GM19452 (cell line): ENCODE measurements around the gene MGA.

Source experiments
- ATAC-seq: cut with Tn5 transposase; IDR thresholded peaks from one replicate; pipeline ENCODE4 v1.9.1; 2021; ENCODE audit not compliant: unreplicated experiment

The MGA gene

DNA sequence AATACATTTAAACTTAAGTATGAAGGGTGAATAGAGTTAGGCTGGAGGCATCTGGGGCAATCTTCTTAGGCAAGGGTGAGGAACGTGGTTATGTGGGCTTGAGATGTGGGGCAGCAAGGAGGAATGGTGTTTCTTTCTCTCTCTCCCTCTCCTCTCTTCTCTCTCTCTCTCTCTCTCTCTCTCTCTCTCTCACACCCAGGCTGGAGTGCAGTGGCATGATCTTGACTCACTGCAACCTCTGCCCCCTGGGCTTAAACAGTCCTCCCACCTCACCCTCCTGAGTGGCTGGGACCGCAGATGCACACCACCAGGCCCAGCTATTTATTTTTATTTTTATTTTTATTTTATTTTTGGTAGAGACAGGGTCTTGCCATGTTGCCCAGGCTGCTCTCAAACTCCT, 4.0 kb upstream of the MGA start:
- ATAC-seq = no peak

DNA sequence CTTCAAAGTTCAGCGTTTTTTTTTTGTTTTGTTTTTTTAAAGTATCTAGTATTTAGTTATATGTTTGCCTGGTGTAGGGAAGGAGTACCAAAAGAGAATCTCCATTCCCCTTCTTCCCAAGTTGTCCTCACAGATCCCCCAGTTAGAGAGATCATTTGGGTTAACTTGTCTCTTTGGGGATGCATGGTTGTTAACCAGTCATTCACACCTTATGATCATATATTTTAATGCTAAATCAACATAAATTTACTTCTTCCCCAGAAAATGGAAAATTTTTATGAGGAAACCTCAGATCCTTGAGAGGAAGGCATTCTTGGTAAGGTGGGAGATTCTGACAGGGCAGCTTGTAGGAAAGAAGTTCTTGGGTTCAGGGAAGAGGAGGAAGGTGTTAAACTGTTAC, 1.5 kb upstream of the MGA start:
- ATAC-seq = no peak

DNA sequence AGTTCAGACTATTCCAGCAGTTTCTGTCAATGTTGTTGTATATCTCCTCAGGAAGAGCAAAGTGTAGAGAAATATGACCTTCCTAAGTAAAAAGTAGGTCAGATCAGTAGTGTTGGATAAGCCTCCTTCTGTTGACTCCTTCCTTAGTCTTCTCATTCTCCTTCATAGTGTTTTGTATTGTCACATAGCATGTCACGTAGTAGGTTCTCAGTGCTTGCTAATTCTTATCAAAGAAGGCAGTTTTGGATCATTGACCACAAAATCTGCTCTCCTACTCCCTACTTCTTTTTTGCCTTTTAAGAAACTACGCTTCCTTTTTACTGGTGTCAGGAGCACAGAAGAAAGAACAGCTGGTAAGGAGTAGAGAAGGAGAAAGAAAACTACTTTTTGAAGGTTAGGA, 1.0 kb upstream of the MGA start:
- ATAC-seq = no peak

DNA sequence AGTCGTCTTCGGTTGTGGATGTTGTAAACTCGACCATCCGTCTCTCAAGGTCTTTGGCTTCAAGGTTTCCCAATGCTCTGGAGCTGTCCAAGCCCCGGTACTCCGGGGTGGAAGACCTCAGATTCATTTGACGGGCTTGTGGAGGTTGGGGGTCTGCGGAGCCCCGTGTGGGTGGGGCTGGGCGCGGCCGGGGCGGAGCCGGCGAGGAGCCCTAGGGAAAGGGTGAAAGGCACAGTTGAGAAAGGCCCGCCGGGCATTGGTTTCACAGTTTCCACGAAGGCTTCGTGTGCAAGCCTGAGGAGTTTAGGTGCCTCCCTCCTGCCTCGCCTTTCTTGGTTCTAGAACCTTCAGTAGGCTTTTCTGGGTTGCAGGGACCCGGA, 360 bp upstream of the MGA start:
- no peak for ATAC-seq

DNA sequence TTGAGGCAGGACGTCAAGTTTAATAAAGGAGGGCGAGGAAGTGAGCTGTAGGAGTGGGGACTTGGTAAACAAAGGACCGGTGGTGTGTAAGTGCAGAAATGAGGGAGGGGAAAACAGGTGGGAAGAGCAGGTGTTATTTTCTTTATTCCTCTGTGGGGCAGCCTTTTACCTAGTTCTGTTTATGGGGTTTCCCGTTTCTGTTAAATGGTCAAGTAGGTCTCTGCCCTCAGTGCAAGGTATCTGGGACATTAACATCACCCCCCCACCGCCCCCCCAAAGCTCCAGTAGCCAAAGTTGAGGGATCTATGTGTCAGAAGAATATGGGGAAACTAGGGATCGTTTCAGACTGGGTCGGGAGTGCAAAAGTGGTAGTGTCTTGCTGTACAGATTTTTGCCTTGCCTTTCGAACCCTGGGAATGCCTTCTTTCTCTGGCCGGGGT, 893 bp downstream of the MGA start:
- ATAC-seq = no peak

DNA sequence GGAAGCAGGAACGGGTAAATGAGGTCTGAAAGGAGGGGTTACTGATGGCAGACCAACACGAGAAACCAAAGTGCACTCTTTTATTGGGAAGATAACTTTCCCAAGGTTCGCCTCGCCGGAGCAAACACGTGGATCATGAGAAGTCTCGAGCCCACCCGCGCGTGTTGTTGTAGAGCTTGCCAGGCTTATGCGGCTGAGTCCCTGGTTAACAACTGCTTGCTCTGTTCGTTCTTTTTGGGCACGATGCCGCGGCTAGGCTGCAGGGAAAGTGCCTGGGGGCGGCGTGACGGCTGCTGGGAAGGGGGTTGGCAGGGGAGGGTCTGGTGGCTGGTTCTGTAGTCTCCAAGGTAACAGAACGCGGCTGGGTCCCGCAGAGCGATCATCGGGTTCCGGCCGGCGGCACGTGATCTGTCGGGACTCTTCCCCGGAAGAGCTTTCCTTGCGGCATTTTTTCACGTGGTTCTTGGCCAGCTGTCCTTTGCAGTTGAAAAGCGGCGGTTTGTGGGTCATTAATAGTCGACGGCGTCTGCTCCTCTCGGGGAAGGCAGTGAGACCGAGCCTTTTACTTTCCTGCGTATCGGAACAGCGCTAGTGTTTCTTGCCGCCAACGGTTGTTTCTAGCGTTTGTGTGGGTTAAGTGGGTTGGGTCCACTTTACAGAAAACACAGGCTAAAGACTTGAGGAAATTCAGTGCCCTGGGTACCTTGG, 1.5 kb downstream of the MGA start:
- ATAC-seq = peak; percentile 41

DNA sequence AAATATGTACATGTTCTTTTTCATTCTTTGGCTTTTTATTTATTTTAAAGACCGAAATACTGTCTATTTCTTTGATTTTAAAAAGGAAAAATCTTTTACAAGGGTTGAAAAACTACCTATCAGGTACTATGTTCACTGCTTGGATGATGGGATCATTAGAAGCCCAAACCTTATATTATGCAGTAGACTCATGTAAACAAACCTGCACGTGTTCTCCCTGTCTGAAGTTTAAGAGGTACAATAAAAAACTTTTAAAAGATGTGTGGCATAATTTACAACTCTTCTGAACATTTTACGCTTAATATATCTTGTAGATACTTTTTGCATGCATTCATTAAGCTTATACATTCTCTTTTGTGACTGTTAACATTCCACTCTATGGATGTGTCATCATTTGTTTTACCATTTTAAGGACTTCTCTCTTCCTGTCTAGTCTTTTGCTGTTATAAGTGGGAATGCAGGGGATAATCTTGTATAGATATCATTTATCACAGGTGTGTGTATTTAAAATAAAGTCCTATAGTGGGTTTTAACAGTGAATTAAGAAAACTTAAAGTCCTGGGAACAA, 6.2 kb downstream of the MGA start:
- ATAC-seq = no peak

DNA sequence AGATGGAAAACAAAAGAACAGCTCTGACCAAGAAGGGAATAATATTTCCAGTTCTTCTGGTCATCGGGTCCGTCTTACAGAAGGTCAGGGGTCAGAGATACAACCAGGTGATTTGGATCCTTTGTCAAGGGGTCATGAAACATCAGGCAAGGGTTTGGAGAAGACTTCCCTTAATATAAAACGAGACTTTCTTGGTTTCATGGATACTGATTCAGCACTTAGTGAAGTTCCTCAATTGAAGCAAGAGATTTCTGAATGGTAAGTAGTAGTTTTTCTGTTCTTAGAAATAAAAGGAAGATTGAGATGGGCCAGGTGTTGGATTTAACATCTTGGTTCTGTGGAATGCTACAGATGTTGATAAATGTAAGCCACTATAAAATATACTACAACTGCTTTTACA, 9.5 kb downstream of the MGA start:
- ATAC-seq = no peak

DNA sequence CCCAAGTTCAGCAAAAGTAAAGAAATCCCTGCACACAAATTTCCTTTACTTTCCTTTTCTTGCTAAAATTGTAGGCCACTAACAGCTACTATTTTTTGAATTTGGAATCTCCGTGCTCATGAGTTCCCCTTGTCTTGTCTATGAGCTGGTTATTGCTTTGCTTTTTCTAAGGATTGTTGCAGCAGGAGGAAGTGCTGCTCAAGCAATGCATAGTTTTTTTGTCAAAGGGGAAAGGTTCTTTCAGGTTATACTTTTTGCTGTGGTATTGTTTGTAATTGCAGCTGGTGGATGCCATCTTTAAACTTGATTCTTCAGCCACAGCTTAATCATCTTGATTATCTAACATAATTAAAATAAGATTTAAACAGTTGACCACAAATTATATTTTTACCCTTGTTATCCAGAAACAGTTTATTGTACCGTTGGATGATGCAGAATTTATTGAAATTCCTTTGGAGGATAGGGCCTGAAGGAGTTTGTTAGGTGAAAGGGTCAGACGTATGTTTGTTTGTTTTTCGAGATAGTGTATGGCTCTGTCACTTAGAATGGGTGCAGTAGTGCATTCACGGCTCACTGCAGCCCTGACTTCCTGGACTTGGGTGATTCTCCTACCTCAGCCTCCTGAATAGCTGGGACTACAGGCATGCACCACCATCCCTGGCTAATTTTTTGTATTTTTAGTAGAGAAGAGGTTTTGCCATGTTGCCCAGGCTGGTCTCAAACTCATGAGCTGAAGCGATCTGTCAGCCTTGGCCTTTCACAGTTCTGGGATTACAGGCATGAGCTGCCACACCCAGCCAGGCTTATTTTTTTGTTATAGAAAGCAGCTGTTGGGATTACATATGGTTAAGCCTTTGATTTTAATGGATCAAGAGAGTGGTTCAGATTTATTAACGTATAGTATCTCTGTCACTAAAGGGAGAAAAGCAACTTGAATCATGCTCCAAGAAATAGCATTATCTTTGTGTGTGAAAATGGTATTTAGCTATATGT, 11.7 kb downstream of the MGA start:
- ATAC-seq = no peak

DNA sequence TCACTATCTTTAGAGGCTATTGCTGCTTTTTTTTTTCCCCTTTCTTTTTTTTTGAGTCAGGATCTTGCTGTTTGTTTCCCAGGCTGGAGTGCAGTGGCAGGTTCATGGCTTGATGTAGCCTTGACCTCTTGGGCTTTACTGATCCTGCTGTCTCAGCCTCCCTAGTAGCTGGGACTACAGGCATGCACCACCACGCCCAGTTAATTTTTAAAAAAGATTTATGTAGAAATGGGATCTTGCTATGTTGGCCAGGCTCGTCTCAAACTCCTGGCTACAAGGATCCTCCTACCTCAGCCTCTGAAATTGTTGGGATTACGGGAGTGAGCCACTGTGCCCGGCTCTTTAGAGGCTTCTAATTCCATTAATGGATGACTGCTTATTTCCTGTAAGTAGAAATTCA, 15.1 kb downstream of the MGA start:
- no peak for ATAC-seq

DNA sequence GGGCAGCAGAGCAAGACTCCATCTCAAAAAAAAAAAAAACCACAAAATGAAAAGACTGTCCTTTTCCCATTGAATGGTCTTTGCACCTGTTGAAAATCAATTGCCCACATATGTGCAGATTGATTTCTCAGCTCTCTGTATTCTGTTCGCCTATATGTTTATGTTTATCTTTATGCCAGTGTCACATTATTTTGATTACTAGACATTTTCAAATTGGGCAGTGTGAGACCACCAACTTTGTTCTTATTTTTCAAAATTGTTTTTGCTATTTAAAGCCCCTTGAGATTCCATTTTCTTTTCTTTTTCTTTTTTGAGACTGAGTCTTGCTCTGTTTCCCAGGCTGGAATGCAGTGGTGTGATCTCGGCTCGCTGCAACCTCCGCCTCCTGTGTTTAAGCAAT, 18.5 kb downstream of the MGA start:
- no peak for ATAC-seq

DNA sequence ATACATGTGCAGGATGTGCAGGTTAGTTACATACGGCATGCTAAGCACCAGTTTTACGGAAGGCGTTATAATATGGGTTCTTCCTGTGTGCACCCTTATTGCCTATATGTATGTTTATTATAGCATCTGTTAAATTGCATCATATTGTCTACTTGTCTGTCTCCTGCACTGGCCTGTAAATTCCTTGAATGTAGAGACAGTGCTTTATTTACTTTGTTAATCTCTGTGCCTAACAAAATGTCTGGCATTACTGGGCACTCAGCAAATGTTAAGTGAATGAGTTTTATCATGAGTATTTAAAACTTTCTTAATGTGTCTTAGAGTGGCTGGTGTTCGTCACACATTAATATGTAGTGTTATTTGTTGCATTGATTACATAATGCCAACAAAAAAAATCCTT, 23.8 kb downstream of the MGA start:
- ATAC-seq = no peak

DNA sequence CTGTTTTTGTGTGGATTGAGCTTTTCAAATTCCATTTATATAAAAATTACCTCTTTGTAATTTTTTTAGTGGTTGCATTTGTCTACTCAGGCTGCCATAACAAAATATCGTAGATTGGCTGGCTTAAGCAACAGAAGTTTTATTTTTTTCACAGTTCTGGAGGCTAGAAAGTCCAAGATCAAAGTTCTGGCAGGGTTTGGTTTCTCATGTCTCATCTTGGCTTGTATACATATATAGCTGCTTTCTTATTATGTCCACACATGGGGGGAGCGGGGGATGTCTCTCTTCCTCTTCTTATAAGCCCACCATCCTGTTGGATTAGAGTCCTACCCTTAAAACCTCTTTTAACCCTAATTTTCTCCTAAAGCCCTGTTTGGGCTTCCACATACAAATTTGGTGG, 28.5 kb downstream of the MGA start:
- no peak for ATAC-seq

DNA sequence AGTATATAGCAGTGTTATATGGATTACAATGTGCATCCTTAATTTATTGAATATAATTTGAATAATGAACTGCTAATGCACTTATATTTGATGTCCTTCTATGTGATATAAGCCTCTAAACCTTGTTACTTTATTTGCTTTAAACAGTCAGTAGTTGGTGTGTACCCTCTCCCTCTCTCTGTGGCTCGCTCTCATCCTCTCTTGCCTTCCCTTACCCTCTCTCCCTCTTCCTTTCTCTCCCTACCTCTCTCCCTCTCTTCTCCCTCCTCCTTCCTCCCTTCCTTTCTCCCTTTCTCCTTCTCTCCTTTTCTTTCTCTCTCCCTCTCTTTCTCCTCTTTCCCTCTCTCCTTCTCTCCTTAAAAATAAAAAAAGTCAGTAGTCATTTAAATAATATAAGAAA, 28.9 kb downstream of the MGA start:
- ATAC-seq = no peak

DNA sequence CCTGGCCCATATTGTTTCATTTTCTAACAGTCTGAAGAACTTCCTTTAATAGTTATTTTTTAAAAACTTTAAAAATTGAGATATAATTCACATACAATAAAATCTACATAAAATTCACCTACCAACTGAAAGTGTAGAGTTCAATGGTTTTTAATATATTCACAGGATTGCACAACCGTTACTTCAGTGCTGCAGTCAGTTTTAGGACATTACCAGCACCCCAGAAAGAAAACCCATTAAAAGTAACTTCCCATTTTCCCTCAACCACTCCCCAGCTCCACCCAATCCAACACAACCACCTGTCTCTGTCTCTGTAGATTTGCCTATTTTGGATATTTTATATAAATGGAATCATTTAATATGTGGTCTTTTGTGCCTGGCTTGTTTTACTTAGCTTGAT, 29.6 kb downstream of the MGA start:
- ATAC-seq = no peak

DNA sequence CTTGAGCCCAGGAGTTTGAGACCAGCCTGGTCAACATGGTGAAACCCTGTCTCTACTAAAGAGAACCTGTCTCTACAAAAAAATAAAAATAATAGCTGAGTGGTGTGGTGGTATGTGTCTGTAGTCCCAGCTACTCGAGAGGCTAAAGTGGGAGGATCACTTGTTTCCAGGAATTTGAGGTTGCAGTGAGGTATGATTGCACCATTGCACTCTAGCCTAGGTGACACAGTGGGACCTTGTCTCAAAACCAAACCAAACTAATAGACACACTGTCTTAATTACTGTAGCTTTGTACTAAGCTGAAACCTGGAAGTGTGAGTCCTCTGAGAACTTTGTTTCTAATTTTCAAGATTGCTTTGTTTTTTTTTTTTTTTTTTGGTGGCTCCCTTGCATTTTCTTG, 30.4 kb downstream of the MGA start:
- ATAC-seq = no peak

DNA sequence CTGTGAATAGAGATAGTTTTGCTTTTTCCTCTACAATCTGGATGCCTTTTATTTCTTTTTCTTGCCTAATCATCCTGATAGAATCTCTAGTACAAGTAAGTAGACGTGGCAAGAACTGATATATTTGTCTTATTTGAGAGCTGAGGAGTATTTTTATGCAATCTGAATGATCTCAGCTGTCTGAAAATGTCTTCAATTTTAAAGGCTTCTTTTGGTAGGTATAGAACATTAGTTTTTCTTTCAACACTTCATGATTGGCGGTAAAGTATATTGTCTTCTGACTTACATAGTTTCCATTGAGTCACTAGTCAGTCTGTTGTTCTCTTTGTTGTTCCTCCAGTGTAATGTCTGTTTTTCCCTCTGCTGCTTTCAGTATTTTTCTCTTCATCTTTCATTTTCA, 31.3 kb downstream of the MGA start:
- ATAC-seq = no peak

DNA sequence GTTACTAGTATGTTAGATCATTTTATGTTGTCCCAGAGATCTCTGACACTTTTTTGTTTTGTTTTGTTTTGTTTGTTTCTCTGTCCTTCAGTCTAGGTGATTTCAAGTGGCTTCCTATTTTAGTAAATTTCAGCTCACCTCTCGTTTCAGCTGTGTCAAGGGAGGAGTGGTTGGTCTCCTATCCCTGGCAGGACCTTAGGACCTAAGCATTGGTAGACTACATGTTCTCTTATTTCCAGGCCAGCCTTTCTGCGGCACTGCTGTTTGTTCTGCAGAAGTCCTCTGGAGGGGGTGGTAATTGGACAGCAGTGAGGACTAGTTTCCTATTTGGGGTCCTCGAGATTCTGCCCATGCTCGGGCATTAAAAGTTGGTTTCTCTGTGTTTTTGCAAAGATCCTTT, 31.8 kb downstream of the MGA start:
- no peak for ATAC-seq

DNA sequence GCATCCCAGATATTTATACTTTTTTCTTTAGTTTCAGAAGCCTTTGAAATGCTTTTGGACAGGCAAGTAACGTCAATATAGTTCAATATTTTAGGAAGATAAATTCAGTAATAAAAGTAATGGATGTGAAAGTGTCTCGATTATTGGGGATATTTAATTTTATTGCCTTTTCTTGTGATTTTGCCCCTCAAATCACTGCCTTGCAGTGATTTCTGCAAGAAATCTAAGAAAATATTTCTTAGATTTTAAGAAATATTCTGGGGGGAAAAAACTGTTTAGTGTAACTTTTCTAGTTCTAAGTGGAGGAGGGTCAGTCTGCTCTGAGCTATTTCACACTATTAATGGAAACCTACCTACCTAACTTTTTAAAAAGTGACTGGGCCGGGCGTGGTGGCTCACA, 33.6 kb downstream of the MGA start:
- ATAC-seq = no peak

DNA sequence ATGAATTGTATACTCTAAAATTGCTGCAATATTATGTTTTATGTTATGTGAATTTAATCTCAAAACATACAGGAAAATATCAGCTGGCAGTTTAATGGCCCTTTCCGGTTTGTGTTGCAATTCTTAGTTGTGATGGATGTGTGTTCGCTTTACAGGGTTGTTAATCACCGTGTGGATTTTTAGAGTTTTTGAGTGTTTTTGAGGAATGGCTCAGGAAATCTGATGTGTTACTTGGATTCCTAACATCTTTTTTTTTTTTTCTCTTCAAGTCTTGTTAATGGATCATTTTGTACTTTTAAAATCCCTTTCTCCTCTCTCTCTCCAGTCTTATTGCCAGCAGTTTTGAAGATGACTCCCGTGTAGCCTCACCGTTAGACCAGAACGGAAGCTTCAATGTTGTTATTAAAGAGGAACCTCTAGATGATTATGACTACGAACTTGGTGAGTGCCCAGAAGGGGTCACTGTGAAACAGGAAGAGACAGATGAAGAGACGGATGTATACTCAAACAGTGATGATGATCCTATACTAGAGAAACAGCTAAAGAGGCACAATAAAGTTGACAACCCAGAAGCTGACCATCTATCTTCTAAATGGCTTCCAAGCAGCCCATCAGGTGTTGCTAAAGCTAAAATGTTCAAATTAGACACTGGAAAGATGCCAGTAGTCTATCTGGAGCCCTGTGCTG, 35.7 kb downstream of the MGA start:
- ATAC-seq = peak; percentile 89

DNA sequence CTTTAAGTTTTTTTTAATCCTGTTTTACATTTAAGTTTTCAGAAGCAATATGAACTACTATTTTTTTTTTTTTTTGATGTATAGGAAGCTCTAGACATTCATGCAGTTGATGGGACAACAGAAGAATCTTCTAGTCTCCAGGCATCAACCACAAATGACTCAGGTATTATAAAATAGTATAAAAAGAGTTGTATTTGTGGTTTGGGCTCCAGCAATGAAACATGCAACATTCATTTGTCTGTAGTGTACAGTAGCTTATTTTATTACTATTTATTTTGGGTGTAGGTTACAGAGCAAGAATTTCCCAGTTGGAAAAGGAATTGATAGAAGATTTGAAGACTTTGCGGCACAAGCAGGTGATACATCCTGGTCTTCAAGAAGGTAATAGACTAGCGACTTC, 38.6 kb downstream of the MGA start:
- no peak for ATAC-seq
